HEK293T (cell line): ENCODE measurements around the gene SHH.

Source experiments
- ARNT ChIP-seq: fragments of 450-650 bp; IDR thresholded peaks from 2 replicates; pipeline ENCODE4 v1.6.1; 2017; ENCODE audit warnings: mild to moderate bottlenecking
- BHLHE40 ChIP-seq: fragments of 450-650 bp; IDR thresholded peaks from 2 replicates; pipeline ENCODE4 v1.6.1; 2016; ENCODE audit warnings: mild to moderate bottlenecking, moderate library complexity, borderline replicate concordance
- ELF4 ChIP-seq: fragments of 450-650 bp; IDR thresholded peaks from 2 replicates; pipeline ENCODE4 v1.6.1; 2017; ENCODE audit warnings: antibody characterized with exemption
- FOXK2 ChIP-seq: fragments of 450-650 bp; IDR thresholded peaks from 2 replicates; pipeline ENCODE4 v1.6.1; 2016; ENCODE audit warnings: mild to moderate bottlenecking
- FOXM1 ChIP-seq: fragments of 450-650 bp; IDR thresholded peaks from 2 replicates; pipeline ENCODE4 v1.6.1; 2017; ENCODE audit warnings: mild to moderate bottlenecking, borderline replicate concordance
- SP1 ChIP-seq: fragments of 450-650 bp; IDR thresholded peaks from 2 replicates; pipeline ENCODE4 v1.6.1; 2017
- SUZ12 ChIP-seq: fragments of 450-650 bp; IDR thresholded peaks from 2 replicates; pipeline ENCODE4 v1.6.1; 2016; ENCODE audit warnings: mild to moderate bottlenecking
- TARDBP ChIP-seq: fragments of 450-650 bp; IDR thresholded peaks from 2 replicates; pipeline ENCODE4 v1.6.1; 2016

GRCh38 chr7:155751409-155751808 lies 60.9 kb downstream of the SHH start:
- no peak for TF ChIP-seq BHLHE40
- TF ChIP-seq SP1: no peak
- TF ChIP-seq ELF4: no peak
- no peak for TF ChIP-seq TARDBP
- TF ChIP-seq ARNT: no peak
- no peak for TF ChIP-seq FOXK2
- no peak for TF ChIP-seq FOXM1
- TF ChIP-seq SUZ12: no peak
